NCI-H510A treated with DMSO at 0.1 percent for 48 hours (cell line): ENCODE data around the gene ZNF692.
"Not testable (repeated sequence)": the region's sequence is repeated elsewhere in the genome, so short reads cannot be mapped to it uniquely, and the experiment has no call there.

Source experiments
- DNase-seq: peaks from one replicate; lab custom pipeline; 2025; lab: John Stamatoyannopoulos, UW

ZNF692 gene

GRCh38 chr1:248808876-248809275 lies 50.0 kb downstream of the ZNF692 start:
- DNase-seq: no peak

GRCh38 chr1:248807067-248807737 lies 51.7 kb downstream of the ZNF692 start:
- peak; percentile 18 for DNase-seq

GRCh38 chr1:248805876-248806275 lies 53.0 kb downstream of the ZNF692 start:
- DNase-seq: no peak

- no peak for DNase-seq
These were observed 53.9 kb downstream of the ZNF692 start for GRCh38 chr1:248804771-248805681.

DNA sequence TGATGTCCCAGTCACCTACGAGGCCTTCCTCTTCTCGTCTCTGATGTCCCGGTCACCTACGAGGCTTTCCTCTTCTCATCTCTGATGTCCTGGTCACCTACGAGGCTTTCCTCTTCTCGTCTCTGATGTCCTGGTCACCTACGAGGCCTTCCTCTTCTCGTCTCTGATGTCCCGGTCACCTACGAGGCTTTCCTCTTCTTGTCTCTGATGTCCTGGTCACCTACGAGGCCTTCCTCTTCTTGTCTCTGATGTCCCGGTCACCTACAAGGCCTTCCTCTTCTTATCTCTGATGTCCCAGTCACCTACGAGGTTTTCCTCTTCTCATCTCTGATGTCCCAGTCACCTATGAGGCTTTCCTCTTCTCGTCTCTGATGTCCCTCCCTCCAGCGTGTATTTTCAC lies 55.4 kb downstream of the ZNF692 start:
- not testable (repeated sequence) for DNase-seq

- DNase-seq: no peak
These were observed 56.4 kb downstream of the ZNF692 start for GRCh38 chr1:248802454-248802853.

DNA sequence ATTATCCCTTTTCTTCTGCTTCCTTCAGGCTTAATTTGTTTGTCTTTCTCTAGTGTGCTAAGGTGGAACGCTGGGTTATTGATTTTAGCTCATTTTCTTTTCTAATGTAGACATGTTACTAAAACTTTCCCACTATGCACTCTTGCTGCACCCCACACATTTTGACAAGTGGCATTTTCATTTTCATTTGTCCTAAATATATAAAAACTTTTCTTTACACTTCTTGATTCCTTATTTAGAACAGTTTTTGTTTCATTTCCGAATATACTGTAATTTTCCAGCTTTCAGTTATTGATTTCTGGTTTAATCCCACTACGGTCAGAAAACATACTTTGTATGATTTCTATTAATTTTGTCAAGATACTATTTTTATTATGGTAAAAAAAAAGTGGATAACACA lies 58.4 kb downstream of the ZNF692 start:
- no peak for DNase-seq
